ENCODE data around the gene MAPK10.

The MAPK10 gene

GRCh38 chr4:86160426-86160825, 199.4 kb downstream of the MAPK10 start:
- Histone ChIP-seq H3K4me3 (ENCODE audit: low read depth, low read length) (no peak overlapping the region), H3K36me3 (ENCODE audit: control insufficient read depth in 2 of 2, insufficient read depth in 1 of 2, low read length in 2 of 2) (no peaks in the 10 kb centered on the region), H3K9me3 (ENCODE audit: control insufficient read depth, insufficient read depth, low read depth, low read length) (no peaks in the 10 kb centered on the region), H3K4me1 (ENCODE audit: control insufficient read depth, insufficient read depth, low read length) (no peaks in the 10 kb centered on the region), H3K27ac (ENCODE audit: extremely low read depth, low read depth, low read length) (no peak overlapping the region)
- CTCF ChIA-PET: interaction anchor here (0.7 kb wide), 1 partner anchor 8 kb away, joined by 3 read pairs; no protein-coding TSS in a partner anchor
- no peak for TF ChIP-seq ZNF692 (tag by site-specific recombination; IDR thresholded peaks at IDR 0.05)
- no peak for TF ChIP-seq ZNF501 (tag by site-specific recombination; IDR thresholded peaks at IDR 0.05)
- TF ChIP-seq ZNF837 (tag by site-specific recombination; IDR thresholded peaks at IDR 0.05): no peak
- no peak for TF ChIP-seq ZBTB20 (tag by site-specific recombination; IDR thresholded peaks at IDR 0.05)
- no peak for TF ChIP-seq ZNF768 (tag by site-specific recombination; IDR thresholded peaks at IDR 0.05)
- POLR2A ChIA-PET: no interaction called here

DNA sequence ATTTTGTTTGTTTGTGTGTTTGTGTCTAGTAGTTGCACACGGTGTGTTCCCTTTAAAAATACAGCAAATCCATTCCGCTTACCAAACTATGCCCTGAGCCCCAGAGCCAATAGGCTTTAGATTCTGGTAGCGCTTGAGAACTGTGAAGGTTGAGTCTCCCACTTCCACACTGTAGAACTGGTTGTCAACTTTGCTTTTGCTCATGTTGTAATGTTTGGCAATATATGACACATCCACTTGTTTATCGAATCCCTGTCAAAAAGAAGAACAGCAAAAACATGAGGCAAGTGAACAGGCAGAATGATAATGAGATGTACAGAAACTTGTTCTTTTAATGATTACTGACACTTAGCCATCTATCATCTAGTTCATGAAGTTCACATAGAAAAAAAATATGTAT, 200.6 kb downstream of the MAPK10 start:
- Histone ChIP-seq H3K9me3 (ENCODE audit: control insufficient read depth, insufficient read depth, low read depth, low read length) (no peaks in the 10 kb centered on the region), H3K4me3 (ENCODE audit: low read depth, low read length) (no peak overlapping the region), H3K27ac (ENCODE audit: extremely low read depth, low read depth, low read length) (no peak overlapping the region), H3K36me3 (ENCODE audit: control insufficient read depth in 2 of 2, insufficient read depth in 1 of 2, low read length in 2 of 2) (no peaks in the 10 kb centered on the region), H3K4me1 (ENCODE audit: control insufficient read depth, insufficient read depth, low read length) (no peaks in the 10 kb centered on the region)
- no peak for TF ChIP-seq ZNF514 (tag by site-specific recombination; IDR thresholded peaks at IDR 0.05)
- TF ChIP-seq, protein P1, sequence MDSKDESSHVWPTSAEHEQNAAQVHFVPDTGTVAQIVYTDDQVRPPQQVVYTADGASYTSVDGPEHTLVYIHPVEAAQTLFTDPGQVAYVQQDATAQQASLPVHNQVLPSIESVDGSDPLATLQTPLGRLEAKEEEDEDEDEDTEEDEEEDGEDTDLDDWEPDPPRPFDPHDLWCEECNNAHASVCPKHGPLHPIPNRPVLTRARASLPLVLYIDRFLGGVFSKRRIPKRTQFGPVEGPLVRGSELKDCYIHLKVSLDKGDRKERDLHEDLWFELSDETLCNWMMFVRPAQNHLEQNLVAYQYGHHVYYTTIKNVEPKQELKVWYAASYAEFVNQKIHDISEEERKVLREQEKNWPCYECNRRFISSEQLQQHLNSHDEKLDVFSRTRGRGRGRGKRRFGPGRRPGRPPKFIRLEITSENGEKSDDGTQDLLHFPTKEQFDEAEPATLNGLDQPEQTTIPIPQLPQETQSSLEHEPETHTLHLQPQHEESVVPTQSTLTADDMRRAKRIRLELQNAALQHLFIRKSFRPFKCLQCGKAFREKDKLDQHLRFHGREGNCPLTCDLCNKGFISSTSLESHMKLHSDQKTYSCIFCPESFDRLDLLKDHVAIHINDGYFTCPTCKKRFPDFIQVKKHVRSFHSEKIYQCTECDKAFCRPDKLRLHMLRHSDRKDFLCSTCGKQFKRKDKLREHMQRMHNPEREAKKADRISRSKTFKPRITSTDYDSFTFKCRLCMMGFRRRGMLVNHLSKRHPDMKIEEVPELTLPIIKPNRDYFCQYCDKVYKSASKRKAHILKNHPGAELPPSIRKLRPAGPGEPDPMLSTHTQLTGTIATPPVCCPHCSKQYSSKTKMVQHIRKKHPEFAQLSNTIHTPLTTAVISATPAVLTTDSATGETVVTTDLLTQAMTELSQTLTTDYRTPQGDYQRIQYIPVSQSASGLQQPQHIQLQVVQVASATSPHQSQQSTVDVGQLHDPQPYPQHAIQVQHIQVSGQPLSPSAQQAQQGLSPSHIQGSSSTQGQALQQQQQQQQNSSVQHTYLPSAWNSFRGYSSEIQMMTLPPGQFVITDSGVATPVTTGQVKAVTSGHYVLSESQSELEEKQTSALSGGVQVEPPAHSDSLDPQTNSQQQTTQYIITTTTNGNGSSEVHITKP (tag by site-specific recombination; IDR thresholded peaks at IDR 0.05): no peak
- no peak for TF ChIP-seq ZNF202 (tag by site-specific recombination; IDR thresholded peaks at IDR 0.05; ENCODE audit: borderline replicate concordance)
- TF ChIP-seq ZNF350 (tag by site-specific recombination; IDR thresholded peaks at IDR 0.05): no peak
- TF ChIP-seq SALL2 (tag by site-specific recombination; IDR thresholded peaks at IDR 0.05; ENCODE audit: borderline replicate concordance): no peak
- POLR2A ChIA-PET: no interaction called here
- CTCF ChIA-PET: no interaction called here

DNA sequence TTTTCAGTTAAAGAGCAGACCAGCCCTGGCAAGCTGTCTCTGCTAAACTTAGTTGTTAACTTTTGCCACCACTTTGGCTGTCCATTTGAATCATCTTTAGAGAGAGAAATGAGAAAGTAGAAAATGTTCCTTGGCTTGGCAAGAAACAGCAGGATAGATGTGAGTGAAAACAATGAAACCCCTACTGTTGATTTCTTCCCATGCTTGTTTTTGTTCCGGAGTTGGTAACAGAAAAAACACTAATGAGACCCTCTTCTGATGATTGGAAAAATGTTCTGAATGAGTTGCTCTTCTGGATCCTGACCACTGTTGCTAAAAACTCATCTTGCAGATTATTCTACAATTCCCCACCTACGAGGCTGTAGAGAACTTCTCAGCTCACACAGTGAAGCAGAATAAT, 203.3 kb downstream of the MAPK10 start:
- POLR2A ChIA-PET: no interaction called here
- Histone ChIP-seq H3K4me1 (ENCODE audit: control insufficient read depth, insufficient read depth, low read length) (no peaks in the 10 kb centered on the region), H3K4me3 (ENCODE audit: low read depth, low read length) (no peak overlapping the region), H3K9me3 (ENCODE audit: control insufficient read depth, insufficient read depth, low read depth, low read length) (no peaks in the 10 kb centered on the region), H3K36me3 (ENCODE audit: control insufficient read depth in 2 of 2, insufficient read depth in 1 of 2, low read length in 2 of 2) (no peaks in the 10 kb centered on the region), H3K27ac (ENCODE audit: extremely low read depth, low read depth, low read length) (no peak overlapping the region)
- TF ChIP-seq BCL11B (tag by site-specific recombination; IDR thresholded peaks at IDR 0.05; ENCODE audit: low read depth) (no peak), TSHZ1 (tag by site-specific recombination; IDR thresholded peaks at IDR 0.05; ENCODE audit: borderline replicate concordance) (no peak), ZNF354C (tag by site-specific recombination; IDR thresholded peaks at IDR 0.05; ENCODE audit: borderline replicate concordance, low read depth) (no peak), ZNF184 (tag by site-specific recombination; IDR thresholded peaks at IDR 0.05) (no peak), ZNF221 (tag by site-specific recombination; IDR thresholded peaks at IDR 0.05; ENCODE audit: borderline replicate concordance) (no peak)
- CTCF ChIA-PET: no interaction called here

Measured in HEK293 (cell line).